Measurements from ENCODE around the gene HMG20B. TPM values are rescaled to one million over a fixed set of nuclear protein-coding genes. Genes with fewer than 3 reads are reported as not detected.

The HMG20B gene
- total RNA-seq, 3 donors from 2014 or later, result 56.3 to 60.9 (median 59.3) TPM

GRCh38 chr19:3593156-3593555 lies 20.4 kb downstream of the HMG20B start:
- H3K4me3 Mint-ChIP-seq, result no peak overlapping the region
- H3K27me3 Mint-ChIP-seq (ENCODE audit: low read depth), result no peaks in the 10 kb centered on the region
- H3K9me3 Mint-ChIP-seq, result no peaks in the 10 kb centered on the region
- H3K4me1 Mint-ChIP-seq (ENCODE audit: low read depth), result no peaks in the 10 kb centered on the region
- DNase-seq, result no peak
- H3K36me3 Mint-ChIP-seq (ENCODE audit: insufficient read depth), result no peaks in the 10 kb centered on the region
- no peak for ATAC-seq

DNA sequence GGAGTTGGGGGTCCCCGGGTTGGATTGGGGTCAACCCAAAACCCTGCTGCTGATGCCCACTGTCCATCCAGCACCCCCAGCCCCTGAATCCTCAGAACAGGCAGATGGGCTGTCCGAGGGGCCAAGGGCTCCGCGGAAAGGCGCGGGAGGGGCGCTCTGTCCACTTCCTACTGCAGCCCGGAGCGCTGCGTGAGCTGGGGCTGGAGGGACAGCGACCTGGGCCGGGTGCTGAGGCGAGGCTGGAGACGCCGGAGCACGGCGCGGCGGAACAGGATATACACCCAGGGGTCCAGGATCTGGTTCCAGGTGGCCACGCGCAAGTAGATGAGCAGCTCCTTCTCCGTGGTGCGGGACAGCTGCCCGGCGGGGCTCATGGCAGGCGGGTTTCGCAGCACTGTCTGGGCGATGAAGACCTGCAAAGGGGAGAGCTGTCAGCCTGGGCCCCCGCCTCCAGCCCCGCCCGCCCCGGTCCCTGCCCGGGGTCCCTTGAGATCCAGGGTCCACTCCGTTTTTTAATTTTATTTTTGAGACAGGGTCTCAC lies 22.8 kb downstream of the HMG20B start:
- no peak for ATAC-seq
- no peaks in the 10 kb centered on the region for H3K4me1 Mint-ChIP-seq (ENCODE audit: low read depth)
- H3K36me3 Mint-ChIP-seq (ENCODE audit: insufficient read depth), result no peaks in the 10 kb centered on the region
- H3K4me3 Mint-ChIP-seq, result no peak overlapping the region
- DNase-seq, result no peak
- no peaks in the 10 kb centered on the region for H3K9me3 Mint-ChIP-seq
- no peaks in the 10 kb centered on the region for H3K27me3 Mint-ChIP-seq (ENCODE audit: low read depth)

DNA sequence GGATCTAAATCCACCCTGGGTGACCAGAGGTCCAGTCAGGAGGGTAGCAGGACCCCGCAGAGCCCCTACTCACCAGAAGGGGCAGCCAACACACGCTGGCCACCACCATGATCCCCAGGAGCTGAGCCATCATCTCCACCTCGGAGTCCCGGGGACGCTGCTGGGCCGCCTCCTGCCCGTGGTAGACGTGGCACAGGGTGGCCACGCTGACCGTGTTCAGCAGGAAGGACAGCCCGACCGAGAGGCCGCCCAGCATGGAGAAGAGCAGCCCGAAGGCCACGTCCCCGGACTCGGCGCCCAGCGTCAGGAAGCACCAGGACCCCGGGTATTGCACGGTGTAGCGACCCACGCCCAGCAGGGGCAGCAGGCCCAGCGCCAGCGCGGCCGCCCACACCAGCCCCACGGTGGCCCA lies 27.0 kb downstream of the HMG20B start:
- ATAC-seq (no peak), DNase-seq (no peak)
- H3K4me3 Mint-ChIP-seq, result no peak overlapping the region
- H3K9me3 Mint-ChIP-seq, result no peaks in the 10 kb centered on the region
- H3K36me3 Mint-ChIP-seq (ENCODE audit: insufficient read depth), result no peaks in the 10 kb centered on the region
- no peaks in the 10 kb centered on the region for H3K27me3 Mint-ChIP-seq (ENCODE audit: low read depth)
- no peaks in the 10 kb centered on the region for H3K4me1 Mint-ChIP-seq (ENCODE audit: low read depth)

- H3K4me1 Mint-ChIP-seq (ENCODE audit: low read depth), result no peaks in the 10 kb centered on the region
- ATAC-seq (no peak), DNase-seq (no peak)
- no peaks in the 10 kb centered on the region for H3K27me3 Mint-ChIP-seq (ENCODE audit: low read depth)
- H3K36me3 Mint-ChIP-seq (ENCODE audit: insufficient read depth), result no peaks in the 10 kb centered on the region
- no peaks in the 10 kb centered on the region for H3K9me3 Mint-ChIP-seq
- H3K4me3 Mint-ChIP-seq, result no peak overlapping the region
Observed at GRCh38 chr19:3601021-3601420, 28.3 kb downstream of the HMG20B start.

GRCh38 chr19:3603121-3603811 lies 30.5 kb downstream of the HMG20B start:
- ATAC-seq (no peak), DNase-seq (no peak)
- Mint-ChIP-seq H3K4me1 (ENCODE audit: low read depth) (peaks cover 9% of the 10 kb centered on the region), H3K4me3 (no peak overlapping the region), H3K27me3 (ENCODE audit: low read depth) (no peaks in the 10 kb centered on the region), H3K36me3 (ENCODE audit: insufficient read depth) (no peaks in the 10 kb centered on the region), H3K9me3 (no peaks in the 10 kb centered on the region)

DNA sequence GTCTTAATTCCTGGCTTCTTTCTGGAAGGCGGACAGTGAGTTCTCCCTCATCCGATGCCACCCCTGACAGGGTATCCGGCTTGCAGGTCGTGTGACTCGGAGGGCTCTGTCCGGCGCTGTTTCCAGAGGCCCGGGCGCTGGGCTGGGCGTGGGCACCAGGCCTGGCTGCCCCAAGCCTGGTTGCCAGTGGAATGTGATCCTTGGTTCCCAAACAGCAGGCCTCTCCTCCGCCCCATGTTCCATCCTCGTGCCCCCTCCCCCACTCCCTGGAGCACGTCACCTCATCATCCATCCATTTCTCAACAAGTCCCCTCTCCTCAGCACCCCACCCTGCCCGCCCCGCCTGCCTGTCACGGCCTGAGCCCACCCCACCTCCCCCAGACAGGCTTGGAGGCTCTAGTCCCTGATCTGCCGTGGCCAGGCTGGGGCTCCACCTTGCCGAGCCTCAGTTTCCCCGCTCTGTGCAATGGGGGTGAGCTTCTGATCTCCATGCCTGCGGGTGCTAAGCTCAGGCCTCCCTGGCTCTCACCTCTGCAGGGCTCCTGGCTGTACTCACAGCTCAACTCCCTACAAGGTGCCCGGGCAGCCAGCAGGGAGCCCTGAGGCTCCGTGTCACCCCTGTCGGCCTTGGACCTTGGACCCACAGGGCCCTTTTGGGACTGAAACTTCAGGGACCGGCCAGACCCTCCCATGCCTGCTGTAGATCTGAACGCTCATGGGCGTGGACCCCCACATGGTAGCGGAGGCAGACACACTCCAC lies 31.7 kb downstream of the HMG20B start:
- DNase-seq, result no peak
- no peaks in the 10 kb centered on the region for H3K27me3 Mint-ChIP-seq (ENCODE audit: low read depth)
- H3K36me3 Mint-ChIP-seq (ENCODE audit: insufficient read depth), result no peaks in the 10 kb centered on the region
- no peak overlapping the region for H3K4me3 Mint-ChIP-seq
- H3K9me3 Mint-ChIP-seq, result no peaks in the 10 kb centered on the region
- ATAC-seq, result peak; percentile 8 to 30
- H3K4me1 Mint-ChIP-seq (ENCODE audit: low read depth), result peaks cover 11% of the 10 kb centered on the region

DNA sequence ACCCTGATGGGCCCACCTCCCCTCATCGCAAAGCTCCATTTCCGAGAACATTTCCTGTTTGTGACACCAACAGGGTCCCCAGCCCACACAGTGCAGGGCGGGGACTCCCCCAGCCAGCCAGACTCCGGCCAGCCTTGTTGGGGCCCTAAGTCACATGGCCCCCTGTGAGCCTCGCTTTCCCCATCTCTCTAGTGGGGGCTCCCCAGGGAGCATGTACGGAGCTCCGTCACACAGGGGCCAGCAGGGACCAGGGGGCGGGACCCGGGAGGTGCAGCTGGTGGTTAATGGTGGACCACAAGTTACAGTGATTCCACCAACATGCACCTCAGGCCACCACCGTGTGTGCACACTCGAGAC lies 32.2 kb downstream of the HMG20B start:
- Mint-ChIP-seq H3K36me3 (ENCODE audit: insufficient read depth) (no peaks in the 10 kb centered on the region), H3K4me3 (no peak overlapping the region), H3K4me1 (ENCODE audit: low read depth) (peaks cover 11% of the 10 kb centered on the region), H3K27me3 (ENCODE audit: low read depth) (no peaks in the 10 kb centered on the region), H3K9me3 (no peaks in the 10 kb centered on the region)
- peak; percentile 27 to 38 for ATAC-seq
- no peak for DNase-seq

GRCh38 chr19:3605361-3605760 lies 32.6 kb downstream of the HMG20B start:
- ATAC-seq, result no peak

DNA sequence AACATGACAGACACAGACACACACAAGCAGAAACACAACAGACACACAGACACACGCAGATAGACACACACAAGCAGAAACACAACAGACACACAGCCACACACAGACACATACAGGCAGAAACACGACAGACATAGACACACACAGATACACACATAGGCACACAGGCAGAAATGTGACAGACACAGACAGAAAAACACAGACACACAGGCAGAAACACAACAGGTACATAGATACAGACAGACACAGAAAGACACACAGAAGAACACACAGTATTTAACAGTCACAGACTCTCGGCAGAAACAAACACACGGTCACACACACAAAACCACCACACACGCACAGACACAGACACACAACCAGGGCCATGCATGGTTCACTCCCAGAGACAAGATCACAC lies 33.0 kb downstream of the HMG20B start:
- Mint-ChIP-seq H3K4me1 (ENCODE audit: low read depth) (peaks cover 11% of the 10 kb centered on the region), H3K27me3 (ENCODE audit: low read depth) (no peaks in the 10 kb centered on the region), H3K4me3 (no peak overlapping the region), H3K36me3 (ENCODE audit: insufficient read depth) (no peaks in the 10 kb centered on the region), H3K9me3 (no peaks in the 10 kb centered on the region)
- ATAC-seq (peak in 1 of 2 donors; percentile 2), DNase-seq (no peak)

More at GRCh38 chr19:3605361-3605760, 32.6 kb downstream of the HMG20B start:
- H3K4me1 Mint-ChIP-seq (ENCODE audit: low read depth), result peaks cover 11% of the 10 kb centered on the region
- no peak for DNase-seq
- H3K4me3 Mint-ChIP-seq, result no peak overlapping the region
- H3K27me3 Mint-ChIP-seq (ENCODE audit: low read depth), result no peaks in the 10 kb centered on the region
- no peaks in the 10 kb centered on the region for H3K9me3 Mint-ChIP-seq
- no peaks in the 10 kb centered on the region for H3K36me3 Mint-ChIP-seq (ENCODE audit: insufficient read depth)

GRCh38 chr19:3606174-3606689 lies 33.5 kb downstream of the HMG20B start:
- Mint-ChIP-seq H3K9me3 (no peaks in the 10 kb centered on the region), H3K4me3 (peak overlapping the region; percentile 19), H3K4me1 (ENCODE audit: low read depth) (peaks cover 11% of the 10 kb centered on the region), H3K36me3 (ENCODE audit: insufficient read depth) (no peaks in the 10 kb centered on the region), H3K27me3 (ENCODE audit: low read depth) (no peaks in the 10 kb centered on the region)
- ATAC-seq (peak; percentile 59 to 64), DNase-seq (no peak)

DNA sequence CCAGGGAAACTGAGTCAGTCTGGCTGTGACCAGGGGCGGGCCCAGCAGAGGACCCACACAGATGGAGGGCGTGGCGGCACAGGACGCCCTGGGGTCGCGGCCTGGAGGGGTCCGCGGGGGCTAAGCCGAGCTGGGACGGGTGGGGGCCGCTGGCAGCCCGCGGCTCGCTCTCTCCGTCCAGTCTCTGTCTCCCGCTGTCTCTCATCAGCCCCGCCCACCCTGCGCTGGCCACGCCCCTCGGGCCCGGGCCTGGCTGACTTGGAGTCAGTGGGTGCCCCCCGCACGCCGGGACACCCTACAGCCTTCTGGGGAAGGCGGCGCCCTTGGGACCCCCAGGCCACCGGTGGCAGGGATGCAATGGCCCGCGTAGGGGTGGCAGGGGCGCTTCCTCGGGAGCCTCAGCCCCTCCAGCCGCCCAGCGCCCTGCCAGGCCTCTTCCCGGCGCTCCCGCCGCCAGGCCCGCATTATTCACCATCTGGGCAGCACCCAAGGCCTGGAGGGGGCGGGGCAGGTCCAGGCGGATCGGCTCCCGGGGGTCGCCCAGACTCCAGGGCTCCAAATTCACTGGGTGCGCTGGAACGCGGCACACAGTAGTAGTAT lies 34.0 kb downstream of the HMG20B start, which contains the start of gene TBXA2R:
Gene TBXA2R (minus strand): TSS at position 186 of the 600 bp plus-strand sequence. CDS start 6,241 bp downstream, outside the sequence.
- peaks cover 1% of the 10 kb centered on the region for H3K36me3 Mint-ChIP-seq (ENCODE audit: insufficient read depth)

DNA sequence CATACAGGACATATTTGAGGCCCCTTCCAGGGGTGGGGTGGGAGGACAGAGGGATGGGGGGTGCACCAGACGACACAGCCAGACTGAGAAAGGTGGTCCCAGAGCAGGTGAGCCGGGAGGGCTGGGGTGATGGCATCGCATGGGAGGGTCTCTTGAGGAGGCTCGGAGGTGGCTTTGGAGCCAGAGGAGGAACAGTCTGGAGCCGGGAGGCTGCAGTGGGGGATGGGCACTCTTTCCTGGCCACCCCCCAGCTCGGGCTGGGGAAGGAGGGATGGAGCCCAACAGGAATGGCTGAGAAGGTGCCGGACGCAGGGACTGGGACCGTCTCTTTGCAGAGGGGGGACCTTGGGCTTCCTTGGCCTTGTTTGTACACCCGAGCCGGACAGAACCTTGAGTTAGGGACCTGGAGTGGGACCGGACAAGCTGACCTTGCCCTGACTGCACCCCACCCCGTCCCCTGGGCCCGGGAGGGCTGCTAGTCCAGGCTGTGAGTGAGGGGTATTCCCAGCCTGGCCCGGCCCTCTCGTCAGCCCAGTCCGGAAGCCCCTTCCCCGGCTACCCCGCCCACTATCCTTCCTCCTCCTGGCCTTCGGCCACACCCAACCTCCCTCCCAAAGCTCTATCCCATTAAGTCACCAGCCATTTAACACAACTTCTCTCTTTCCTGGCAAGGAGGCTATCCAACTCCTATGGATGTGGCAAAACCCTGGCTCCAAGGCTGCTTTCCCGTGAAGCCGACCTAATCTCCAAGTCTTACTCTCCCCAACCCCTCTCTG lies 34.7 kb downstream of the HMG20B start:
- H3K4me1 Mint-ChIP-seq (ENCODE audit: low read depth), result peaks cover 11% of the 10 kb centered on the region
- ATAC-seq (peak in 1 of 2 donors; percentile 4), DNase-seq (no peak)
- H3K27me3 Mint-ChIP-seq (ENCODE audit: low read depth), result no peaks in the 10 kb centered on the region
- H3K9me3 Mint-ChIP-seq, result no peaks in the 10 kb centered on the region
- no peak overlapping the region for H3K4me3 Mint-ChIP-seq
- H3K36me3 Mint-ChIP-seq (ENCODE audit: insufficient read depth), result peaks cover 5% of the 10 kb centered on the region

More for the DNA sequence above, 34.0 kb downstream of the HMG20B start, which contains the start of gene TBXA2R:
- Mint-ChIP-seq H3K4me1 (ENCODE audit: low read depth) (peaks cover 11% of the 10 kb centered on the region), H3K27me3 (ENCODE audit: low read depth) (no peaks in the 10 kb centered on the region), H3K4me3 (peak within 1 kb of the TSS; percentile 19), H3K9me3 (no peaks in the 10 kb centered on the region)
- DNase-seq, result peak; percentile 61
- ATAC-seq, result peak; percentile 57 to 66

GRCh38 chr19:3608079-3608641 lies 35.4 kb downstream of the HMG20B start:
- Mint-ChIP-seq H3K36me3 (ENCODE audit: insufficient read depth) (peaks cover 5% of the 10 kb centered on the region), H3K4me3 (no peak overlapping the region), H3K9me3 (no peaks in the 10 kb centered on the region), H3K4me1 (ENCODE audit: low read depth) (peaks cover 11% of the 10 kb centered on the region), H3K27me3 (ENCODE audit: low read depth) (no peaks in the 10 kb centered on the region)
- ATAC-seq (no peak), DNase-seq (no peak)

Data from activated T-cell treated with anti-CD3 and anti-CD28 coated beads, Interleukin-2, amount 50 U/mL, for 4 hours (primary cell).